Type B pancreatic cell (in vitro differentiated cells): ENCODE data around the gene LETMD1. TPM values are rescaled to one million over a fixed set of nuclear protein-coding genes. Genes with fewer than 3 reads are reported as not detected.
"Not testable (repeated sequence)": the region's sequence is repeated elsewhere in the genome, so short reads cannot be mapped to it uniquely, and the experiment has no call there.

Source experiments
- DNase-seq: peaks from one replicate; pipeline ENCODE4 v3.0.0; 2021; ENCODE audit warnings: mixed read lengths; ENCODE audit not compliant: unreplicated experiment; ENCODE audit errors: extremely low spot score
- H3K27ac Mint-ChIP-seq: 2 replicates; pipeline ENCODE4 v1.8.0; 2021; ENCODE audit warnings: mild to moderate bottlenecking, mixed read lengths
- H3K27me3 Mint-ChIP-seq: 2 replicates; pipeline ENCODE4 v1.8.0; 2021; ENCODE audit warnings: mixed read lengths
- H3K36me3 Mint-ChIP-seq: 2 replicates; pipeline ENCODE4 v1.8.0; 2021; ENCODE audit warnings: mixed read lengths
- H3K4me1 Mint-ChIP-seq: one replicate; pipeline ENCODE4 v1.8.0; 2021; ENCODE audit warnings: mixed read lengths; ENCODE audit not compliant: unreplicated experiment
- H3K4me3 Mint-ChIP-seq: 2 replicates; pipeline ENCODE4 v1.8.0; 2021; ENCODE audit warnings: mild to moderate bottlenecking, mixed read lengths
- H3K9me3 Mint-ChIP-seq: 2 replicates; pipeline ENCODE4 v1.8.0; 2021; ENCODE audit warnings: mixed read lengths
- total RNA-seq: library from RNA; stranded (reverse); gene quantifications from 2 replicates; pipeline ENCODE4 v1.2.1, GENCODE V29; 2021; ENCODE audit warnings: low replicate concordance
- TF ChIP-seq, protein P1 (sequence below): fragments of 200-600 bp; sonication (generic); conservative IDR thresholded peaks from 2 replicates; pipeline ENCODE4 v1.5.0; 2021; ENCODE audit warnings: antibody characterized with exemption, mild to moderate bottlenecking

LETMD1 gene
- total RNA-seq, 1 donor from 2014 or later: 67.8 TPM

DNA sequence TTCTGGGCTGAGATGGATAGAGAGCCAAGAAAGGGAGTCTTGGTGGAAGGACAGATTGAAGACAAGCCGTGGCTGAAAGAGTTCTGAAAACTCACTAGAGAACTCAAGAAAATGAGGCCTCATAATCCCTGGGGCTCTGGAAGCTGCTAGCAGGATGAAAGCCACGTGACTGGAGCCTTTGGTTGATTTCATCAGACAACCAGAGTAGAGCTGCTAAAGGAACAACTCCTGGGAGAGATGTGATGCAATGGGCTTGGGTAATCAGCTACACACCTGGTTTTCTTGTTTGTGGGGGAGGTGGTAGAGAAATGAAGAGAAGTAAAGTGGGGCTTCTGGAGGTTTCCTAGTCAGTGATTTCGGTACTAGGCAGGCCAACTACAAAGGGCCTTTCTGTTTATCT is 21.9 kb downstream of the LETMD1 start:
- Mint-ChIP-seq H3K27me3 (no peaks in the 10 kb centered on the region), H3K27ac (no peak overlapping the region), H3K9me3 (no peaks in the 10 kb centered on the region), H3K36me3 (peaks cover 19% of the 10 kb centered on the region), H3K4me3 (no peak overlapping the region), H3K4me1 (no peaks in the 10 kb centered on the region)
- TF ChIP-seq, protein P1, sequence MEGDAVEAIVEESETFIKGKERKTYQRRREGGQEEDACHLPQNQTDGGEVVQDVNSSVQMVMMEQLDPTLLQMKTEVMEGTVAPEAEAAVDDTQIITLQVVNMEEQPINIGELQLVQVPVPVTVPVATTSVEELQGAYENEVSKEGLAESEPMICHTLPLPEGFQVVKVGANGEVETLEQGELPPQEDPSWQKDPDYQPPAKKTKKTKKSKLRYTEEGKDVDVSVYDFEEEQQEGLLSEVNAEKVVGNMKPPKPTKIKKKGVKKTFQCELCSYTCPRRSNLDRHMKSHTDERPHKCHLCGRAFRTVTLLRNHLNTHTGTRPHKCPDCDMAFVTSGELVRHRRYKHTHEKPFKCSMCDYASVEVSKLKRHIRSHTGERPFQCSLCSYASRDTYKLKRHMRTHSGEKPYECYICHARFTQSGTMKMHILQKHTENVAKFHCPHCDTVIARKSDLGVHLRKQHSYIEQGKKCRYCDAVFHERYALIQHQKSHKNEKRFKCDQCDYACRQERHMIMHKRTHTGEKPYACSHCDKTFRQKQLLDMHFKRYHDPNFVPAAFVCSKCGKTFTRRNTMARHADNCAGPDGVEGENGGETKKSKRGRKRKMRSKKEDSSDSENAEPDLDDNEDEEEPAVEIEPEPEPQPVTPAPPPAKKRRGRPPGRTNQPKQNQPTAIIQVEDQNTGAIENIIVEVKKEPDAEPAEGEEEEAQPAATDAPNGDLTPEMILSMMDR: no peak
- DNase-seq: no peak

DNA sequence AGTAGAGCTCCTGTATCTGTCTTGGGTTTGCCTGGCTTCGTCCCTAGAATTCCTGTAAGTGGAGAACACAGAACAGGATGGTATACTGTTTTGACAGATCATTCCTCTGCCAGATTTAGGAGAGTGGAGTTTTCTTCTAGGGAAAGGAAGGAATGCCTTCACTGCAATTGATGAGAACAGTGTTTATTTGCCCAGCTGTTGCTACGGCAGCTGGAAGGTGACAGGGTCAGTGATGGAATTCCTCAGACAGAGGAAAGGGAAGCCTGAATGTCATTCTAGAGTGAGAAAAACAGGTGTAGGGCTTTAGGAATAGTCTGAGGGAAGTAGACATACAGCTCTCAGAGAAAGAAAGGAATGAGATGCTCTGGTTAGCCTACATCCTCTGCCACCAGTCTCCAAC is 23.5 kb downstream of the LETMD1 start:
- Mint-ChIP-seq H3K4me3 (no peak overlapping the region), H3K27ac (no peak overlapping the region), H3K9me3 (no peaks in the 10 kb centered on the region), H3K4me1 (no peaks in the 10 kb centered on the region), H3K27me3 (no peaks in the 10 kb centered on the region), H3K36me3 (peaks cover 19% of the 10 kb centered on the region)
- TF ChIP-seq, protein P1: no peak
- DNase-seq: peak; percentile 8

DNA sequence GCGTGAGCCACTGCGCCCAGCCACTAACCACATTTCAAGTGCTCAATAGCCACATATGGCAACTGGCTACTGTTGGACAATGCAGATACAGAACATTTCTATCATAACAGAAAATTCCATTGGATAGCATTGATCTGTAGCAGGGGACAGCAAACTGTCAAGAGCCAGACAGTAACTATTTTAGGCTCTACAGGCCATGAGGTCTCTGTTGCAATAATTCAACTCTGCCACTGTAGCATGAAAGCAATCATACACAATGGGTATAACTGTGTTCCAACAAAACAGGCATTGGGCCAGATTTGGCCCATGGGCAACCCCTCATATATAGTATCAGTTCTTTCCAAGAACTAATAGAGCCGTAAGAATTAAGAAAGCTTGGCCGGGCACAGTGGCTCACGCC is 27.3 kb downstream of the LETMD1 start:
- H3K27ac Mint-ChIP-seq: no peak overlapping the region
- H3K27me3 Mint-ChIP-seq: no peaks in the 10 kb centered on the region
- TF ChIP-seq, protein P1: no peak
- H3K4me3 Mint-ChIP-seq: no peak overlapping the region
- H3K36me3 Mint-ChIP-seq: peaks cover 12% of the 10 kb centered on the region
- H3K9me3 Mint-ChIP-seq: no peaks in the 10 kb centered on the region
- DNase-seq: no peak
- peaks cover 9% of the 10 kb centered on the region for H3K4me1 Mint-ChIP-seq

DNA sequence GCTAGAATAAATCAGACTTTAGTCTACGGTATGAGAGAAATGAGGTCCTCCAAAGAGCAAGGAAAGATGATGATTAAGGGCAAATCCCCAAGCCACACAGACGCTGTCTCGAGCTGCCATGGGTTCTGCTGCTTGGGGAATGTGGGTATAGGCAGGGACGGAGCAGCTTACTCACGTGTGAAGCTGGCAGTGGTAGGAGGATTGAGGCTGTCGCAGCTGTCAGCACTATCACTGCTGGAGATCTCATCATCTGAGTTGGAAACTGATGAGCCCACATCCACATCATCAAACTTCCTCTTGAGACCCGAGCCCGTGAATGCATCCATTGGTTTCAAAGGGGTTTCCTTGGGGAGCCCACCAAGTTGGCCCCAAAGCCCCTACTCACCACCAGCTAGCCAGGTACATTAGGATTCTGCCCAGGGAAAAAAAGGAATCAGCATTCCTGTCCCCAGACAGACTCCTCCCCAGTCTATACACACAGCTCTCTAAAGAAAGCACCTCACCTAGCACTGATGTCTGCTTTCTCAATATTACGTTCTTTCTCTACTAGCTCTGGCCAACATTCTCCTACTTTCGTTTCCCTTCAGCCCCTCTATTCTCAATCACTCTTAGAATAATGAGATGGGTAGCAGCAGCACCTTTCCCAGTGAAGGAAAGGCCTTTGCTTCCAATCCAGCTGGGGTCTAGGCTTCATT is 28.3 kb downstream of the LETMD1 start:
- DNase-seq: no peak
- Mint-ChIP-seq H3K4me3 (no peak overlapping the region), H3K4me1 (peaks cover 11% of the 10 kb centered on the region), H3K27ac (peak overlapping the region; percentile 30), H3K36me3 (peaks cover 14% of the 10 kb centered on the region), H3K9me3 (no peaks in the 10 kb centered on the region), H3K27me3 (no peaks in the 10 kb centered on the region)
- TF ChIP-seq, protein P1: no peak

DNA sequence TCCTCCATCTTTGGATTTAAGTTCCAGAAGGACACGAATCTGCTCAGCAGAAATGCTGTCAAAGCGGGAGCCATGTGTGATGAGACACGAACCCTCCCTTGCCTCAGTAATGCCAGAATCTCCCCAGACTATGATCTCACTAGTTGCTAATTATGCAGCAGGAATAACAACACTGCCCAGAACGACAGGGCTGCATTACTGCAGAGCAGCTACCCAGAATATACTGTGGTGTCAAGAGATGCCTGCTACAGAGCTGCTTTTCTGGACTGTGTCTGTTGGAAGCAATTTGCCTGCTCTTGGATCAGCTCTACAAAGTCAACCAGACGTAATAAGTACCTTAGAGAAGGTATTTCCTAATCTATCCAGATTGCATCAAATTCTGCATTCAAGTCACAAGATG is 29.8 kb downstream of the LETMD1 start:
- peaks cover 11% of the 10 kb centered on the region for H3K36me3 Mint-ChIP-seq
- no peaks in the 10 kb centered on the region for H3K27me3 Mint-ChIP-seq
- H3K4me1 Mint-ChIP-seq: peaks cover 24% of the 10 kb centered on the region
- H3K9me3 Mint-ChIP-seq: no peaks in the 10 kb centered on the region
- H3K27ac Mint-ChIP-seq: no peak overlapping the region
- TF ChIP-seq, protein P1: no peak
- H3K4me3 Mint-ChIP-seq: no peak overlapping the region
- DNase-seq: no peak

DNA sequence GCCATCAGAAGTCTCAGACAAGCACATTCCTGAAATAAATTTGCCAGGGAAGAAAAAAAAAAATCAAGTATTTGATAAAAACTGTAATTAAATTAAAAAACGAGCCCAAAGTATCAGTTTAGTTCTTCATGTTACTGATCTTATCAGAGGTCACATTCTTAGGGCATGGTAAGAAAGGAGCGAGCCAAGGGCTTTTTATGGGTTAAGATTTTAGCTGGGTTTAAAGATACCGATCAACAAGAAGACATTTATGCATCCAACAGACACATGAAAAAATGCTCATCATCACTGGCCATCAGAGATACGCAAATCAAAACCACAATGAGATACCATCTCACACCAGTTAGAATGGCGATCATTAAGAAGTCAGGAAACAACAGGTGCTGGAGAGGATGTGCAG is 30.2 kb downstream of the LETMD1 start:
- DNase-seq, H3K9me3 Mint-ChIP-seq, H3K4me3 Mint-ChIP-seq, H3K27me3 Mint-ChIP-seq, H3K27ac Mint-ChIP-seq: not testable (repeated sequence)
- H3K4me1 Mint-ChIP-seq: peaks cover 25% of the 10 kb centered on the region
- H3K36me3 Mint-ChIP-seq: peaks cover 11% of the 10 kb centered on the region

DNA sequence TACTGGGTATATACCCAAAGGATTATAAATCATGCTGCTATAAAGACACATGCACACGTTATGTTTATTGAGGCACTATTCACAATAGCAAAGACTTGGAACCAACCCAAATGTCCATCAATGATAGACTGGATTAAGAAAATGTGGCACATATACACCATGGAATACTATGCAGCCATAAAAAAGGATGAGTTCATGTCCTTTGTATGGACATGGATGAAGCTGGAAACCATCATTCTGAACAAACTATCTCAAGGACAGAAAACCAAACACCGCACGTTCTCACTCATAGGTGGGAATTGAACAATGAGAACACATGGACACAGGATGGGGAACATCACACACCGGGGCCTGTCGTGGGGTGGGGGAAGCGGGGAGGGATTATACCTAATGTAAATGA is 30.7 kb downstream of the LETMD1 start:
- peaks cover 11% of the 10 kb centered on the region for H3K36me3 Mint-ChIP-seq
- H3K9me3 Mint-ChIP-seq, H3K27me3 Mint-ChIP-seq, H3K27ac Mint-ChIP-seq, DNase-seq: not testable (repeated sequence)
- peak overlapping the region; percentile 65 for H3K4me3 Mint-ChIP-seq
- peaks cover 29% of the 10 kb centered on the region for H3K4me1 Mint-ChIP-seq
